Mammary epithelial cell (primary cell): ENCODE data around the gene SOD1.

Source experiments
- EZH2 ChIP-seq: IDR thresholded peaks from 2 replicates; pipeline ENCODE4 v1.6.1; 2012; ENCODE audit warnings: low read length, inconsistent platforms, borderline replicate concordance
- TF ChIP-seq, protein P1 (sequence below), 2 donors: IDR thresholded peaks in 1 of 2; conservative IDR thresholded peaks in 1 of 2; 2 replicates each; pipeline ENCODE4 v1.5.1; 2011 to 2012; ENCODE audit warnings: inconsistent platforms in 2 of 2, low read length in 2 of 2, mild to moderate bottlenecking in 2 of 2, control low read depth in 1 of 2, low read depth in 1 of 2; ENCODE audit not compliant: insufficient read depth in 1 of 2; ENCODE audit errors: extremely low read depth in 1 of 2

DNA sequence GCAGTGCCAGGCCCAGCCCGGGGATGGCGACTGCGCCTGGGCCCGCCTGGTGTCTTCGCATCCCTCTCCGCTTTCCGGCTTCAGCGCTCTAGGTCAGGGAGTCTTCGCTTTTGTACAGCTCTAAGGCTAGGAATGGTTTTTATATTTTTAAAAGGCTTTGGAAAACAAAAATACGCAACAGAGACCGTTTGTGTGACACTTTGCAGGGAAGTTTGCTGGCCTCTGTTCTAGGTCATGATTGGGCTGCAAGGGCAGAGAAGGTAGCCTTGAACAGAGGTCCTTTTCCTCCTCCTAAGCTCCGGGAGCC is 719 bp downstream of the SOD1 start:
- TF ChIP-seq, protein P1, sequence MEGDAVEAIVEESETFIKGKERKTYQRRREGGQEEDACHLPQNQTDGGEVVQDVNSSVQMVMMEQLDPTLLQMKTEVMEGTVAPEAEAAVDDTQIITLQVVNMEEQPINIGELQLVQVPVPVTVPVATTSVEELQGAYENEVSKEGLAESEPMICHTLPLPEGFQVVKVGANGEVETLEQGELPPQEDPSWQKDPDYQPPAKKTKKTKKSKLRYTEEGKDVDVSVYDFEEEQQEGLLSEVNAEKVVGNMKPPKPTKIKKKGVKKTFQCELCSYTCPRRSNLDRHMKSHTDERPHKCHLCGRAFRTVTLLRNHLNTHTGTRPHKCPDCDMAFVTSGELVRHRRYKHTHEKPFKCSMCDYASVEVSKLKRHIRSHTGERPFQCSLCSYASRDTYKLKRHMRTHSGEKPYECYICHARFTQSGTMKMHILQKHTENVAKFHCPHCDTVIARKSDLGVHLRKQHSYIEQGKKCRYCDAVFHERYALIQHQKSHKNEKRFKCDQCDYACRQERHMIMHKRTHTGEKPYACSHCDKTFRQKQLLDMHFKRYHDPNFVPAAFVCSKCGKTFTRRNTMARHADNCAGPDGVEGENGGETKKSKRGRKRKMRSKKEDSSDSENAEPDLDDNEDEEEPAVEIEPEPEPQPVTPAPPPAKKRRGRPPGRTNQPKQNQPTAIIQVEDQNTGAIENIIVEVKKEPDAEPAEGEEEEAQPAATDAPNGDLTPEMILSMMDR (conservative IDR thresholded peaks at IDR 0.05 in 1 of 2, IDR thresholded peaks at IDR 0.05 in 1 of 2; ENCODE audit: extremely low read depth in 1 of 2, insufficient read depth in 1 of 2, low read depth in 1 of 2, low read length in 2 of 2): no peak
- no peak for TF ChIP-seq EZH2
